Neural cell (in vitro differentiated cells): Measurements from ENCODE around the gene NKPD1. TPM values are rescaled to one million over a fixed set of nuclear protein-coding genes. Genes with fewer than 3 reads are reported as not detected.

Experiments used
- polyA plus RNA-seq: library from polyadenylated mRNA; depleted of rRNA; stranded (reverse); fragments of >200 nt; gene quantifications from 2 replicates; pipeline ENCODE4 v1.2.3, GENCODE V29; 2014

Gene NKPD1
- polyA plus RNA-seq, 1 donor from 2014 or later: 2.8 TPM

Other genes with a start within 250 kb of the NKPD1 start
- not detected in 2 replicates for gene APOC1, start 246.4 kb downstream of the NKPD1 start, polyA plus RNA-seq
- not detected in 2 replicates for gene APOC4, start 218.7 kb downstream of the NKPD1 start, polyA plus RNA-seq
- not detected in 2 replicates for gene APOC2, start 214.9 kb downstream of the NKPD1 start, polyA plus RNA-seq
- gene CLPTM1, start 205.6 kb downstream of the NKPD1 start, polyA plus RNA-seq: 12.0 and 15.3 TPM in 2 replicates
- gene RELB, start 159.5 kb downstream of the NKPD1 start, polyA plus RNA-seq: 1.0 and 1.1 TPM in 2 replicates
- 30.1 and 38.4 TPM in 2 replicates for gene CLASRP, start 121.9 kb downstream of the NKPD1 start, polyA plus RNA-seq
- gene ZNF296, start 84.5 kb downstream of the NKPD1 start, polyA plus RNA-seq: 1.0 and 1.4 TPM in 2 replicates
- gene GEMIN7, start 81.7 kb downstream of the NKPD1 start, polyA plus RNA-seq: 14.4 and 26.5 TPM in 2 replicates
- gene PPP1R37, start 67.8 kb downstream of the NKPD1 start, polyA plus RNA-seq: 53.7 and 56.6 TPM in 2 replicates
- 34.9 and 48.5 TPM in 2 replicates for gene TRAPPC6A, start 17.3 kb upstream of the NKPD1 start, polyA plus RNA-seq
- 1.8 and 4.3 TPM in 2 replicates for gene BLOC1S3, start 17.8 kb upstream of the NKPD1 start, polyA plus RNA-seq
- not detected in 2 replicates for gene EXOC3L2, start 84.4 kb upstream of the NKPD1 start, polyA plus RNA-seq
- 11.6 and 23.1 TPM in 2 replicates for gene MARK4, start 90.3 kb upstream of the NKPD1 start, polyA plus RNA-seq
- 0.14 TPM in 1 of 2 replicates, not detected in the other for gene CKM, start 161.9 kb upstream of the NKPD1 start, polyA plus RNA-seq
- 0.44 TPM in 1 of 2 replicates, not detected in the other for gene KLC3, start 179.8 kb upstream of the NKPD1 start, polyA plus RNA-seq
- 28.8 and 39.0 TPM in 2 replicates for gene ERCC2, start 209.6 kb upstream of the NKPD1 start, polyA plus RNA-seq
- 0.74 TPM in 1 of 2 replicates, not detected in the other for gene PPP1R13L, start 244.1 kb upstream of the NKPD1 start, polyA plus RNA-seq
- 2.3 and 2.4 TPM in 2 replicates for gene POLR1G, start 245.7 kb upstream of the NKPD1 start, polyA plus RNA-seq